Activated CD8-positive, alpha-beta T cell treated with anti-CD3 and anti-CD28 coated beads, Interleukin-2, amount 10 ng/mL, durations not matched to agents 7 days and 5 days (primary cell): ENCODE results near the gene NIBAN1. TPM values are rescaled to one million over a fixed set of nuclear protein-coding genes. Genes with fewer than 3 reads are reported as not detected.
"Not testable (repeated sequence)": the region's sequence is repeated elsewhere in the genome, so short reads cannot be mapped to it uniquely, and the experiment has no call there.

Experiments
- ATAC-seq: fragments of 150-1000 bp; cut with Tn5 transposase; one replicate; pipeline ENCODE4 v1.10.0; 2021; ENCODE audit warnings: moderate library complexity
- CTCF ChIA-PET: fragments of 350-600 bp; sonication (Branson Sonifier 250); formaldehyde crosslinking; loops from one replicate; lab custom pipeline; 2021; ENCODE audit warnings: antibody characterized with exemption; lab: Charles Lee
- POLR2A ChIA-PET: fragments of 350-600 bp; sonication (Branson Sonifier 250); formaldehyde crosslinking; loops from one replicate; lab custom pipeline; 2021; ENCODE audit warnings: antibody characterized with exemption; lab: Charles Lee
- DNase-seq: peaks from one replicate; pipeline ENCODE4 v3.0.0-alpha.2; 2020
- H3K27ac Mint-ChIP-seq: one replicate; pipeline ENCODE4 v1.8.0; 2021; ENCODE audit warnings: mild to moderate bottlenecking, mixed read lengths
- H3K27me3 Mint-ChIP-seq: one replicate; pipeline ENCODE4 v1.8.0; 2021; ENCODE audit warnings: low read depth, mixed read lengths
- H3K36me3 Mint-ChIP-seq: one replicate; pipeline ENCODE4 v1.8.0; 2021; ENCODE audit warnings: low read depth, mixed read lengths
- H3K4me1 Mint-ChIP-seq: one replicate; pipeline ENCODE4 v1.8.0; 2021; ENCODE audit warnings: low read depth, mixed read lengths
- H3K4me3 Mint-ChIP-seq: one replicate; pipeline ENCODE4 v1.8.0; 2021; ENCODE audit warnings: mild to moderate bottlenecking, mixed read lengths
- H3K9me3 Mint-ChIP-seq: one replicate; pipeline ENCODE4 v1.8.0; 2022; ENCODE audit warnings: mixed read lengths; ENCODE audit not compliant: insufficient read depth
- total RNA-seq, 2 experiments: library from RNA; stranded (reverse); gene quantifications; one replicate each; pipeline ENCODE4 v1.2.3, GENCODE V29; 2021

Gene NIBAN1
- total RNA-seq: 10 to 100 TPM; 28.6 to 28.7 TPM

DNA sequence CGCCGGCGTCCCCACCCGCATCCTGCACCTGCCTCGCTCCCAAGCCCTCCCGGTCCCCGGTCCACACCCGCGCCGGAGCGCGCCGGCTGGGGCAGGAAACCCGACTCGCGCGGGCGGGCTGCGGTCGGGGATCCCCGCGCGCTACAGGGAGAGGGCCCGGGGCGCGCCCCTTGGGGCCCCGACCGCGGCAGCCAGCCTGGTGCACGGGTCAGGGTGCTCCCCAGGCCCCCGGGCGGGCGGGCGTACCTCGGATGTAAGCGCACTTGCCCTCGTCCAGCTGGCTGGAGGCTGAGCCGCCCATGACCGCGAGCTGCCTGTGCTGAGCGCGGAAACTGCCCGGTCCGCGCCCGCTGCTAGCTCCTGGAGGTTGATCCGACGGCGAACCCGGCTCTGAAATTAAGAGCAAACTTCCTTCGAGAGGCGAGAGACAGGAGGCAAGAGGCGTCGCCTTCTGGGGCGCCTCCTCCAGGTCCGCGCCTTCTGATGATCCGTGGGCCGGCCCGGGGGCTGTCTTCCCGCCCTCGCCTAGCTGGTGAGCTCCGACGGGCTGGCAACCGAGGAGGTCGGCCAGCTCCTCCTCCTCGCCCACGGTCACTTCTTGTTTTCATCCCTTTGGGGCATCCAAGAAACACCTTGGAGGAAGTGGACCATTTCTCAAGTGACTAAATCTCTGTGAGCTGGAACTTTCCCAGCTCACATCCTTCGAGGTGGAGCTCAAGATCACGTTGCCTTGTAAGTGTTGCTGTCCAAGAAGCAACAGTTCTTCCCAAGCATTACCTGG, at the start of gene NIBAN1:
Gene NIBAN1, minus strand, starts transcription at position 453 of the 781 bp plus-strand sequence. Its CDS starts 152 bp downstream, at position 301.
- DNase-seq (peak; percentile 79), ATAC-seq (peak; percentile 85)
- peak within 1 kb of the TSS; percentile 89 for H3K27ac Mint-ChIP-seq
- H3K9me3 Mint-ChIP-seq: no peaks in the 10 kb centered on the region
- H3K4me1 Mint-ChIP-seq: peaks cover 39% of the 10 kb centered on the region
- H3K36me3 Mint-ChIP-seq: peaks cover 6% of the 10 kb centered on the region
- CTCF ChIA-PET: interaction anchor here (1.0 to 2.4 kb wide), 8 partner anchors 8 to 707 kb away, joined by 3 to 19 read pairs (median 4); no protein-coding TSS in a partner anchor
- H3K4me3 Mint-ChIP-seq: peak within 1 kb of the TSS; percentile 88
- H3K27me3 Mint-ChIP-seq: peaks cover 21% of the 10 kb centered on the region
- POLR2A ChIA-PET: interaction anchor here (0.8 to 1.5 kb wide), 8 partner anchors 17 to 220 kb away, joined by 3 to 10 read pairs (median 3); no protein-coding TSS in a partner anchor

DNA sequence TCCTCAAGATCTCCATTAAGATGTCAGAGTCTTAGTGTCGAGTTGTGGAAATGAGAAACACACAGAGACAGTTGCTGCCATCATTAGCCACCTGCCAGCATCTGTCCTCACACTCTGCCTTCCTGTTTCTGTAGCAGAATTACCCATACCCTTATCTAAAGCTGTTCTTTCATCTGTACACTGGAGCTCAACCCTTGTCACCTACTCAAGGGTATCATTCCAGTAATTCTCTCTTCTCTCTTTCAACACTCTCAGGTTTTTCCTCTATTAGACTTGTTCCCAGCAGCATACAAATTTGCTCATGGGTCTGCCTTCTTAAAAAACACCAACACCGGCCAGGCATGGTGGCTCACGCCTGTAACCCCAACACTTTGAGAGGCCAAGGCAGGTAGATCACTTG, 43.7 kb upstream of the NIBAN1 start:
- CTCF ChIA-PET: interaction anchor here (0.8 to 1.5 kb wide), 2 partner anchors 36 to 213 kb away, joined by 3 to 4 read pairs; no protein-coding TSS in a partner anchor
- Mint-ChIP-seq H3K4me1 (no peaks in the 10 kb centered on the region), H3K27me3 (no peaks in the 10 kb centered on the region), H3K36me3 (no peaks in the 10 kb centered on the region), H3K4me3 (no peak overlapping the region), H3K27ac (no peak overlapping the region), H3K9me3 (no peaks in the 10 kb centered on the region)
- POLR2A ChIA-PET: no interaction called here
- ATAC-seq (no peak), DNase-seq (no peak)

DNA sequence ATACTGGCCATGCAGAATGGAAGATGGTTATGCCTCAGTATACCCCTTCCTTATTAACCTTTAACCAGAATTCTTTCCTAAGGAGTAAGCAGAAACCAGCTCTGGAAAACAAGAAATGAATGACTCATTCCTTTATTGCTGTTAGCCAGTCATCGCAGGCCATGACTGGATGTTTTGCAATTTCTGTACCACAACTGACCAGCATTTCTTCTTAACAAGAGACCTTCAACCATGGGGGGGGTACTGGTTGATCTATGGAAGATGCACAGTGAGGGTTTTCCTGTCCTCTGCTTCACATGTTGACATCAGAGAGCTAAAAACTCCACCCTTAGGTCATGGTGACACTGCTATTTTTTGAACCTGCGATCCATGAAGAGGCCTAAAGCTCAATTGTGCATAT, 43.0 kb upstream of the NIBAN1 start:
- H3K27me3 Mint-ChIP-seq: no peaks in the 10 kb centered on the region
- ATAC-seq: no peak
- no peaks in the 10 kb centered on the region for H3K4me1 Mint-ChIP-seq
- no peak overlapping the region for H3K4me3 Mint-ChIP-seq
- DNase-seq: no peak
- H3K27ac Mint-ChIP-seq: no peak overlapping the region
- POLR2A ChIA-PET: no interaction called here
- H3K9me3 Mint-ChIP-seq: no peaks in the 10 kb centered on the region
- H3K36me3 Mint-ChIP-seq: no peaks in the 10 kb centered on the region
- CTCF ChIA-PET: interaction anchor here (0.8 to 1.5 kb wide), 2 partner anchors 35 to 212 kb away, joined by 3 to 4 read pairs; no protein-coding TSS in a partner anchor

GRCh38 chr1:185016880-185017279, 42.6 kb upstream of the NIBAN1 start:
- Mint-ChIP-seq H3K27me3 (no peaks in the 10 kb centered on the region), H3K27ac (no peak overlapping the region), H3K36me3 (no peaks in the 10 kb centered on the region), H3K4me1 (no peaks in the 10 kb centered on the region), H3K4me3 (no peak overlapping the region), H3K9me3 (no peaks in the 10 kb centered on the region)
- ChIA-PET POLR2A (no interaction called here), CTCF (interaction anchor here (1.5 kb wide), 1 partner anchor 212 kb away, joined by 4 read pairs; no protein-coding TSS in a partner anchor)
- ATAC-seq (no peak), DNase-seq (no peak)

GRCh38 chr1:185015631-185016030, 41.3 kb upstream of the NIBAN1 start:
- DNase-seq: no peak
- Mint-ChIP-seq H3K27me3 (no peaks in the 10 kb centered on the region), H3K4me1 (no peaks in the 10 kb centered on the region), H3K9me3 (no peaks in the 10 kb centered on the region), H3K36me3 (no peaks in the 10 kb centered on the region), H3K4me3 (no peak overlapping the region), H3K27ac (no peak overlapping the region)
- CTCF ChIA-PET: no interaction called here
- POLR2A ChIA-PET: no interaction called here
- ATAC-seq: no peak

- no peak overlapping the region for H3K27ac Mint-ChIP-seq
- ChIA-PET CTCF (no interaction called here), POLR2A (no interaction called here)
- no peak for DNase-seq
- H3K4me1 Mint-ChIP-seq: no peaks in the 10 kb centered on the region
- no peak overlapping the region for H3K4me3 Mint-ChIP-seq
- H3K36me3 Mint-ChIP-seq: no peaks in the 10 kb centered on the region
- H3K9me3 Mint-ChIP-seq: no peaks in the 10 kb centered on the region
- no peak for ATAC-seq
- no peaks in the 10 kb centered on the region for H3K27me3 Mint-ChIP-seq
Observed at GRCh38 chr1:185014941-185015340, 40.6 kb upstream of the NIBAN1 start.

- ChIA-PET CTCF (no interaction called here), POLR2A (no interaction called here)
- no peak overlapping the region for H3K27ac Mint-ChIP-seq
- H3K36me3 Mint-ChIP-seq: no peaks in the 10 kb centered on the region
- DNase-seq (no peak), ATAC-seq (no peak)
- H3K9me3 Mint-ChIP-seq: no peaks in the 10 kb centered on the region
- H3K4me3 Mint-ChIP-seq: no peak overlapping the region
- H3K27me3 Mint-ChIP-seq: peaks cover 5% of the 10 kb centered on the region
- no peaks in the 10 kb centered on the region for H3K4me1 Mint-ChIP-seq
Observed at GRCh38 chr1:185010361-185010760, 36.1 kb upstream of the NIBAN1 start.

GRCh38 chr1:185008838-185009237, 34.5 kb upstream of the NIBAN1 start:
- POLR2A ChIA-PET: no interaction called here
- Mint-ChIP-seq H3K27ac (no peak overlapping the region), H3K27me3 (peaks cover 5% of the 10 kb centered on the region), H3K4me3 (no peak overlapping the region), H3K36me3 (no peaks in the 10 kb centered on the region), H3K4me1 (no peaks in the 10 kb centered on the region), H3K9me3 (no peaks in the 10 kb centered on the region)
- ATAC-seq (no peak), DNase-seq (no peak)
- CTCF ChIA-PET: interaction anchor here (0.5 kb wide), 1 partner anchor 217 kb away, joined by 4 read pairs; no protein-coding TSS in a partner anchor

GRCh38 chr1:185001312-185001880, 27.1 kb upstream of the NIBAN1 start:
- DNase-seq, H3K4me1 Mint-ChIP-seq, ATAC-seq, H3K4me3 Mint-ChIP-seq, CTCF ChIA-PET, H3K27ac Mint-ChIP-seq, POLR2A ChIA-PET, H3K27me3 Mint-ChIP-seq, H3K9me3 Mint-ChIP-seq, H3K36me3 Mint-ChIP-seq: not testable (repeated sequence)

GRCh38 chr1:184999974-185000373, 25.7 kb upstream of the NIBAN1 start:
- CTCF ChIA-PET, H3K27ac Mint-ChIP-seq, POLR2A ChIA-PET, ATAC-seq, H3K36me3 Mint-ChIP-seq, H3K9me3 Mint-ChIP-seq, DNase-seq, H3K4me1 Mint-ChIP-seq, H3K4me3 Mint-ChIP-seq: not testable (repeated sequence)
- peaks cover 14% of the 10 kb centered on the region for H3K27me3 Mint-ChIP-seq

- no peaks in the 10 kb centered on the region for H3K4me1 Mint-ChIP-seq
- H3K9me3 Mint-ChIP-seq: peaks cover 14% of the 10 kb centered on the region
- ATAC-seq (no peak), DNase-seq (no peak)
- CTCF ChIA-PET: interaction anchor here (1.4 kb wide), 1 partner anchor 176 kb away, joined by 4 read pairs; no protein-coding TSS in a partner anchor
- H3K27me3 Mint-ChIP-seq: peaks cover 15% of the 10 kb centered on the region
- no peak overlapping the region for H3K4me3 Mint-ChIP-seq
- POLR2A ChIA-PET: no interaction called here
- H3K36me3 Mint-ChIP-seq: no peaks in the 10 kb centered on the region
- no peak overlapping the region for H3K27ac Mint-ChIP-seq
Observed at GRCh38 chr1:184994301-184994700, 20.0 kb upstream of the NIBAN1 start.

GRCh38 chr1:184992271-184992670, 18.0 kb upstream of the NIBAN1 start:
- DNase-seq: no peak
- CTCF ChIA-PET: interaction anchor here (0.8 to 1.4 kb wide), 3 partner anchors 10 to 178 kb away, joined by 3 to 5 read pairs (median 4); no protein-coding TSS in a partner anchor
- POLR2A ChIA-PET: no interaction called here
- peaks cover 14% of the 10 kb centered on the region for H3K9me3 Mint-ChIP-seq
- H3K4me1 Mint-ChIP-seq: no peaks in the 10 kb centered on the region
- no peaks in the 10 kb centered on the region for H3K36me3 Mint-ChIP-seq
- no peak overlapping the region for H3K4me3 Mint-ChIP-seq
- peaks cover 13% of the 10 kb centered on the region for H3K27me3 Mint-ChIP-seq
- no peak for ATAC-seq
- H3K27ac Mint-ChIP-seq: no peak overlapping the region
